HepG2 (cell line): ENCODE measurements around the gene PALM3. TPM values are rescaled to one million over a fixed set of nuclear protein-coding genes. Genes with fewer than 3 reads are reported as not detected.

Experiments used
- ESRRA ChIP-seq: sonication (generic); formaldehyde crosslinking; IDR thresholded peaks from 2 replicates; pipeline ENCODE4 v1.5.1; 2020; ENCODE audit warnings: mild to moderate bottlenecking, low read depth, missing genetic modification reagents
- FOXP1 ChIP-seq, 2 experiments: fragments of 450-650 bp in 1 of 2; IDR thresholded peaks; 2 replicates each; pipeline ENCODE4 v1.6.1; 2017 to 2018; ENCODE audit warnings: antibody characterized with exemption in 1 of 2
- HOXA7 ChIP-seq: sonication (generic); formaldehyde crosslinking; IDR thresholded peaks from 2 replicates; pipeline ENCODE4 v1.8.1; 2022; ENCODE audit warnings: mild to moderate bottlenecking, missing genetic modification reagents, moderate library complexity
- KLF9 ChIP-seq: IDR thresholded peaks from 2 replicates; pipeline ENCODE4 v1.6.1; 2016; ENCODE audit warnings: low read depth
- MAFF ChIP-seq: IDR thresholded peaks from 2 replicates; pipeline ENCODE4 v1.6.1; 2011; ENCODE audit warnings: low read depth, low read length, improper control_type of control experiment
- PLRG1 ChIP-seq: fragments of 450-650 bp; conservative IDR thresholded peaks from 2 replicates; pipeline ENCODE4 v1.6.1; 2016
- POGZ ChIP-seq: sonication (generic); formaldehyde crosslinking; IDR thresholded peaks from 2 replicates; pipeline ENCODE4 v1.4.0; 2020; ENCODE audit warnings: mild to moderate bottlenecking, missing genetic modification reagents
- WIZ ChIP-seq: sonication (generic); formaldehyde crosslinking; IDR thresholded peaks from 2 replicates; pipeline ENCODE4 v1.5.1; 2020; ENCODE audit warnings: mild to moderate bottlenecking, missing genetic modification reagents
- ZBTB43 ChIP-seq: sonication (generic); formaldehyde crosslinking; conservative IDR thresholded peaks from 2 replicates; pipeline ENCODE4 v1.4.0; 2020; ENCODE audit warnings: missing genetic modification reagents
- ZNF646 ChIP-seq: sonication (generic); formaldehyde crosslinking; IDR thresholded peaks from 2 replicates; pipeline ENCODE4 v1.9.0; 2021; ENCODE audit warnings: mild to moderate bottlenecking, missing genetic modification reagents
- ZNF672 ChIP-seq: sonication (generic); formaldehyde crosslinking; IDR thresholded peaks from 2 replicates; pipeline ENCODE4 v1.8.1; 2022; ENCODE audit warnings: missing genetic modification reagents
- ZNF776 ChIP-seq: sonication (generic); formaldehyde crosslinking; IDR thresholded peaks from 2 replicates; pipeline ENCODE4 v1.4.0; 2020; ENCODE audit warnings: mild to moderate bottlenecking, missing genetic modification reagents
- ZNF879 ChIP-seq: sonication (generic); formaldehyde crosslinking; IDR thresholded peaks from 2 replicates; pipeline ENCODE4 v1.8.1; 2023; ENCODE audit warnings: missing genetic modification reagents
- ZSCAN12 ChIP-seq: sonication (generic); formaldehyde crosslinking; IDR thresholded peaks from 2 replicates; pipeline ENCODE4 v1.9.0; 2021; ENCODE audit warnings: mild to moderate bottlenecking, missing genetic modification reagents
- polyA plus RNA-seq, 8 experiments: library from polyadenylated mRNA; depleted of rRNA in 3 of 8; stranded (reverse) in 7 of 8; unstranded in 1 of 8; fragments of >200 nt; fragmentation: Illumina TruSeq in 4 of 8; extraction: Trizol in 4 of 8; gene quantifications; 2 replicates each; pipeline versions ENCODE4 v1.2.1 to v1.2.3, GENCODE V29; 2011 to 2016; ENCODE audit warnings: low read depth in 4 of 8, missing spikeins in 1 of 8, mixed read lengths in 1 of 8; ENCODE audit not compliant: insufficient read depth in 1 of 8
- total RNA-seq, 5 experiments: library from RNA; depleted of rRNA; stranded (reverse); fragments of >200 nt; fragmentation: Illumina TruSeq; extraction: Trizol; gene quantifications; 2 replicates each; pipeline ENCODE4 v1.2.3, GENCODE V29; 2016; ENCODE audit warnings: low read depth in 1 of 5
- TF ChIP-seq, protein P1 (sequence below): sonication (generic); formaldehyde crosslinking; IDR thresholded peaks from 2 replicates; pipeline ENCODE4; 2020; ENCODE audit warnings: missing genetic modification reagents, mild to moderate bottlenecking, borderline replicate concordance
- TF ChIP-seq, protein P2 (sequence below): sonication (generic); formaldehyde crosslinking; IDR thresholded peaks from 2 replicates; pipeline ENCODE4 v1.5.1; 2020; ENCODE audit warnings: missing genetic modification reagents, mild to moderate bottlenecking, borderline replicate concordance

The PALM3 gene
- total and polyA plus RNA-seq, 2 of the 13 experiments (the other 11 are each of a cell fraction or from before 2014, with no cell fraction given): 0.79 to 2.4 TPM

- TF ChIP-seq, protein P1, sequence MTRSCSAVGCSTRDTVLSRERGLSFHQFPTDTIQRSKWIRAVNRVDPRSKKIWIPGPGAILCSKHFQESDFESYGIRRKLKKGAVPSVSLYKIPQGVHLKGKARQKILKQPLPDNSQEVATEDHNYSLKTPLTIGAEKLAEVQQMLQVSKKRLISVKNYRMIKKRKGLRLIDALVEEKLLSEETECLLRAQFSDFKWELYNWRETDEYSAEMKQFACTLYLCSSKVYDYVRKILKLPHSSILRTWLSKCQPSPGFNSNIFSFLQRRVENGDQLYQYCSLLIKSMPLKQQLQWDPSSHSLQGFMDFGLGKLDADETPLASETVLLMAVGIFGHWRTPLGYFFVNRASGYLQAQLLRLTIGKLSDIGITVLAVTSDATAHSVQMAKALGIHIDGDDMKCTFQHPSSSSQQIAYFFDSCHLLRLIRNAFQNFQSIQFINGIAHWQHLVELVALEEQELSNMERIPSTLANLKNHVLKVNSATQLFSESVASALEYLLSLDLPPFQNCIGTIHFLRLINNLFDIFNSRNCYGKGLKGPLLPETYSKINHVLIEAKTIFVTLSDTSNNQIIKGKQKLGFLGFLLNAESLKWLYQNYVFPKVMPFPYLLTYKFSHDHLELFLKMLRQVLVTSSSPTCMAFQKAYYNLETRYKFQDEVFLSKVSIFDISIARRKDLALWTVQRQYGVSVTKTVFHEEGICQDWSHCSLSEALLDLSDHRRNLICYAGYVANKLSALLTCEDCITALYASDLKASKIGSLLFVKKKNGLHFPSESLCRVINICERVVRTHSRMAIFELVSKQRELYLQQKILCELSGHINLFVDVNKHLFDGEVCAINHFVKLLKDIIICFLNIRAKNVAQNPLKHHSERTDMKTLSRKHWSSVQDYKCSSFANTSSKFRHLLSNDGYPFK (CRISPR knock-in tag): 0 out of 2 replicates have a peak, but pooled peaks have one; percentile 32
- no peak for TF ChIP-seq KLF9 (CRISPR knock-in tag)
- no peak for TF ChIP-seq ZSCAN12
- TF ChIP-seq WIZ (CRISPR knock-in tag): 0 out of 2 replicates have a peak, but pooled peaks have one; percentile 56
- TF ChIP-seq FOXP1 (IDR thresholded peaks at IDR 0.05): no peak
- no peak for TF ChIP-seq FOXP1 (CRISPR knock-in tag; IDR thresholded peaks at IDR 0.05)
- TF ChIP-seq, protein P2, sequence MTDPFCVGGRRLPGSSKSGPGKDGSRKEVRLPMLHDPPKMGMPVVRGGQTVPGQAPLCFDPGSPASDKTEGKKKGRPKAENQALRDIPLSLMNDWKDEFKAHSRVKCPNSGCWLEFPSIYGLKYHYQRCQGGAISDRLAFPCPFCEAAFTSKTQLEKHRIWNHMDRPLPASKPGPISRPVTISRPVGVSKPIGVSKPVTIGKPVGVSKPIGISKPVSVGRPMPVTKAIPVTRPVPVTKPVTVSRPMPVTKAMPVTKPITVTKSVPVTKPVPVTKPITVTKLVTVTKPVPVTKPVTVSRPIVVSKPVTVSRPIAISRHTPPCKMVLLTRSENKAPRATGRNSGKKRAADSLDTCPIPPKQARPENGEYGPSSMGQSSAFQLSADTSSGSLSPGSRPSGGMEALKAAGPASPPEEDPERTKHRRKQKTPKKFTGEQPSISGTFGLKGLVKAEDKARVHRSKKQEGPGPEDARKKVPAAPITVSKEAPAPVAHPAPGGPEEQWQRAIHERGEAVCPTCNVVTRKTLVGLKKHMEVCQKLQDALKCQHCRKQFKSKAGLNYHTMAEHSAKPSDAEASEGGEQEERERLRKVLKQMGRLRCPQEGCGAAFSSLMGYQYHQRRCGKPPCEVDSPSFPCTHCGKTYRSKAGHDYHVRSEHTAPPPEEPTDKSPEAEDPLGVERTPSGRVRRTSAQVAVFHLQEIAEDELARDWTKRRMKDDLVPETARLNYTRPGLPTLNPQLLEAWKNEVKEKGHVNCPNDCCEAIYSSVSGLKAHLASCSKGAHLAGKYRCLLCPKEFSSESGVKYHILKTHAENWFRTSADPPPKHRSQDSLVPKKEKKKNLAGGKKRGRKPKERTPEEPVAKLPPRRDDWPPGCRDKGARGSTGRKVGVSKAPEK (CRISPR knock-in tag): no peak
- no peak for TF ChIP-seq HOXA7 (CRISPR knock-in tag)
- no peak; the same call in 1 of the 2 replicates for TF ChIP-seq ZNF879 (CRISPR knock-in tag)
- TF ChIP-seq ZNF776 (CRISPR knock-in tag): peak; percentile 83
- TF ChIP-seq PLRG1: no peak
- no peak for TF ChIP-seq ZNF646 (CRISPR knock-in tag)
- TF ChIP-seq POGZ (CRISPR knock-in tag): 0 out of 2 replicates have a peak, but pooled peaks have one; percentile 12
- TF ChIP-seq ESRRA (CRISPR knock-in tag): 0 out of 2 replicates have a peak, but pooled peaks have one; percentile 28
- no peak for TF ChIP-seq ZNF672 (CRISPR knock-in tag)
- TF ChIP-seq MAFF: no peak
- TF ChIP-seq ZBTB43 (CRISPR knock-in tag): peak; percentile 5; the same call in 1 of the 2 replicates
These were observed 30.0 kb downstream of the PALM3 start, which contains the start of gene IL27RA (continued) for GRCh38 chr19:14031719-14032480.
